OCI-LY3 (cell line): ENCODE measurements around the gene GTPBP10.

ENCODE experiments used
- H2AFZ ChIP-seq: fragments of 200-600, 300-600 bp; shearing (Covaris generic); 2 replicates; pipeline ENCODE4 v1.6.0; 2014; ENCODE audit warnings: antibody characterized with exemption, low read depth, low read length
- H3K27ac ChIP-seq: fragments of 200-600, 300-600 bp; sonication (generic); 2 replicates; pipeline ENCODE4 v1.5.1; 2014; ENCODE audit warnings: mild to moderate bottlenecking, low read length, moderate library complexity, mixed read lengths
- H3K27me3 ChIP-seq: fragments of 200-600, 300-600 bp; sonication (generic); 2 replicates; pipeline ENCODE4 v1.6.1; 2014; ENCODE audit warnings: low read depth, low read length, mixed read lengths
- H3K36me3 ChIP-seq: fragments of 200-600, 300-600 bp; sonication (generic); replicated peaks from 2 replicates; pipeline ENCODE3; 2014; ENCODE audit warnings: low read depth, low read length, mixed read lengths
- H3K4me1 ChIP-seq: fragments of 300-600, 200-600 bp; sonication (generic); 2 replicates; pipeline ENCODE4 v1.6.1; 2014; ENCODE audit warnings: low read length, mixed read lengths
- H3K4me2 ChIP-seq: fragments of 200-600, 300-600 bp; sonication (generic); 2 replicates; pipeline ENCODE4 v1.6.1; 2014; ENCODE audit warnings: low read length, mixed read lengths
- H3K4me3 ChIP-seq: fragments of 300-600, 200-600 bp; sonication (generic); 2 replicates; pipeline ENCODE4 v1.5.1; 2014; ENCODE audit warnings: antibody characterized with exemption, mild to moderate bottlenecking, low read length, moderate library complexity
- H3K79me2 ChIP-seq: fragments of 300-600, 200-600 bp; shearing (Covaris generic); 2 replicates; pipeline ENCODE4 v1.6.1; 2014; ENCODE audit warnings: mild to moderate bottlenecking, low read length, mixed read lengths
- H3K9ac ChIP-seq: fragments of 300-600, 200-600 bp; shearing (Covaris generic); 2 replicates; pipeline ENCODE4 v1.6.0; 2014; ENCODE audit warnings: mild to moderate bottlenecking, low read length, moderate library complexity
- H3K9me3 ChIP-seq: fragments of 200-600, 300-600 bp; shearing (Covaris generic); 2 replicates; pipeline ENCODE4 v1.6.1; 2014; ENCODE audit warnings: low read length, mixed read lengths; ENCODE audit not compliant: insufficient read depth
- H4K20me1 ChIP-seq: fragments of 200-600, 300-600 bp; sonication (generic); 2 replicates; pipeline ENCODE4 v1.6.1; 2016; ENCODE audit warnings: low read length, mixed read lengths; ENCODE audit not compliant: insufficient read depth
- CTCF ChIP-seq: fragments of 200-600, 300-600 bp; sonication (generic); IDR thresholded peaks from 2 replicates; pipeline ENCODE4 v1.5.1; 2014; ENCODE audit warnings: antibody characterized with exemption, low read length, low read depth
- EZH2phosphoT487 ChIP-seq: fragments of 200-600 bp; shearing (Covaris generic); IDR thresholded peaks from 2 replicates; pipeline ENCODE4 v1.6.1; 2018; ENCODE audit warnings: antibody characterized with exemption, mixed run types, low read depth

Gene GTPBP10

DNA sequence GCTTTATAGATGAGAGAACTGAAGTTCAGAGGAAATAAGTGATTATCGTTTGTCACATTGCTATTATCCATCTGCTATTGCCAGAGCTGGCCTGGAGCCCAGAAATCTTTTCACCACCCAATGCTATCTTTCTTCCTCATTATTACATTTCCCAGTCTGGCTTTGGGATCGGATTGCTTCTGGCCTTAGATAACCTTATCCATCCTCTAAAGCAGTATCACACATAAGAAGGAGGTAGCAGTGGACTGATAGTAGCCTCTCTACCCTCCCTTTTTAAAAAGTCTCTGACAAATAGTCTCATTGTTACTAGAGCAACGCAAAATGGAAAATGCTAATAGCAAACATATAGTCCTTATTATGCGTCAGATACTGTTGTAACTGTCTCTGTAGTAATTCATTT lies 55.5 kb downstream of the GTPBP10 start:
- no peak overlapping the region for H3K4me3 ChIP-seq
- no peaks in the 10 kb centered on the region for H3K27me3 ChIP-seq
- no peak overlapping the region for H3K27ac ChIP-seq
- no peaks in the 10 kb centered on the region for H4K20me1 ChIP-seq
- H3K79me2 ChIP-seq: no peaks in the 10 kb centered on the region
- H3K9ac ChIP-seq: no peak overlapping the region
- H2AFZ ChIP-seq: no peak overlapping the region
- peaks cover 6% of the 10 kb centered on the region; the same call in 1 of the 2 replicates for H3K4me1 ChIP-seq
- H3K9me3 ChIP-seq: no peaks in the 10 kb centered on the region
- H3K36me3 ChIP-seq: no peaks in the 10 kb centered on the region
- TF ChIP-seq CTCF (no peak), EZH2phosphoT487 (no peak)
- no peak overlapping the region for H3K4me2 ChIP-seq

- Histone ChIP-seq H3K27ac (no peak overlapping the region), H3K27me3 (no peaks in the 10 kb centered on the region), H2AFZ (peak overlapping the region; percentile 100), H3K4me1 (peaks cover 6% of the 10 kb centered on the region; the same call in 1 of the 2 replicates), H4K20me1 (no peaks in the 10 kb centered on the region), H3K9me3 (no peaks in the 10 kb centered on the region), H3K79me2 (no peaks in the 10 kb centered on the region), H3K4me2 (peak overlapping the region; percentile 92), H3K4me3 (peak overlapping the region; percentile 99), H3K9ac (peak overlapping the region; percentile 86), H3K36me3 (no peaks in the 10 kb centered on the region)
- TF ChIP-seq CTCF (no peak), EZH2phosphoT487 (no peak)
Measured at GRCh38 chr7:90402785-90403173, 56.3 kb downstream of the GTPBP10 start.

- Histone ChIP-seq H3K27me3 (no peaks in the 10 kb centered on the region), H3K27ac (peak within 1 kb of the TSS; percentile 35; the same call in 1 of the 2 replicates), H3K4me1 (peaks cover 6% of the 10 kb centered on the region; the same call in 1 of the 2 replicates), H3K36me3 (no peaks in the 10 kb centered on the region), H4K20me1 (no peaks in the 10 kb centered on the region), H3K4me3 (peak within 1 kb of the TSS; percentile 99), H3K4me2 (peak within 1 kb of the TSS; percentile 92), H2AFZ (peak within 1 kb of the TSS; percentile 100), H3K79me2 (no peaks in the 10 kb centered on the region), H3K9me3 (no peaks in the 10 kb centered on the region), H3K9ac (peak within 1 kb of the TSS; percentile 86)
- TF ChIP-seq EZH2phosphoT487 (no peak), CTCF (no peak)
Measured at GRCh38 chr7:90403174-90404113, 56.9 kb downstream of the GTPBP10 start, which contains the start of gene CLDN12. Gene CLDN12 (plus strand): TSS chr7:90403461. CDS start chr7:90412677, 9,216 bp downstream.

DNA sequence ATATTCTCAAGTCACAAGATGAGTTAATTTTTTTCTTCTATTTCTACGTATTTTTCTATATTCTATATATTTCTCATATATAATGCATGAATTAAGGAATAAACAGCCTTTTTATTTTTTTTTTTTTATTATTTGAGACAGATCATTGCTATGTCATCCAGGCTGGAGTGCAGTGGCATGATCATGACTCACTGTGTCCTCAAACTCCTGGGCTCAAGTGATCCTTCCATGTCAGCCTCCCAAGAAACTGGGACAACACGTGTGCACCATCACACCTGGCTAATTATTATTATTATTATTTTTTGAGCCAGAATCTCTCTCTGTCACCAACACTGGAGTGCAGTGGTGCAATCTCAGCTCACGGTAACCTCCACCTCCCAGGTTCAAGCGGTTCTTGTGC lies 58.3 kb downstream of the GTPBP10 start:
- Histone ChIP-seq H3K79me2 (no peaks in the 10 kb centered on the region), H3K9me3 (no peaks in the 10 kb centered on the region), H3K9ac (no peak overlapping the region; the same call in 1 of the 2 replicates), H3K36me3 (no peaks in the 10 kb centered on the region), H2AFZ (no peak overlapping the region), H3K27ac (no peak overlapping the region), H3K4me3 (no peak overlapping the region), H3K4me2 (peak overlapping the region; percentile 92; the same call in 1 of the 2 replicates), H4K20me1 (no peaks in the 10 kb centered on the region), H3K27me3 (no peaks in the 10 kb centered on the region), H3K4me1 (peaks cover 6% of the 10 kb centered on the region; the same call in 1 of the 2 replicates)
- TF ChIP-seq CTCF (no peak), EZH2phosphoT487 (no peak)
